Gastroesophageal sphincter (tissue), 3 donors: ENCODE results near the gene HSPA1A.

Source experiments
- EP300 ChIP-seq: sonication (generic); formaldehyde crosslinking; IDR thresholded peaks from one replicate; pipeline ENCODE4 v1.6.1; 2017; ENCODE audit warnings: antibody characterized with exemption, mild to moderate bottlenecking
- POLR2A ChIP-seq, 2 donors: fragments of 450-650 bp; IDR thresholded peaks; one replicate each; pipeline ENCODE4 v1.6.1; 2017; ENCODE audit warnings: antibody characterized with exemption in 2 of 2, mild to moderate bottlenecking in 2 of 2, moderate library complexity in 1 of 2
- TF ChIP-seq, protein P1 (sequence below), 4 experiments: fragments of 200-600 bp in 2 of 4; fragments of 450-650 bp in 2 of 4; sonication (generic) in 1 of 4; IDR thresholded peaks; one replicate each; pipeline ENCODE4 v1.5.1; 2017 to 2019; ENCODE audit warnings: antibody characterized with exemption in 4 of 4, mild to moderate bottlenecking in 2 of 4, moderate library complexity in 2 of 4

DNA sequence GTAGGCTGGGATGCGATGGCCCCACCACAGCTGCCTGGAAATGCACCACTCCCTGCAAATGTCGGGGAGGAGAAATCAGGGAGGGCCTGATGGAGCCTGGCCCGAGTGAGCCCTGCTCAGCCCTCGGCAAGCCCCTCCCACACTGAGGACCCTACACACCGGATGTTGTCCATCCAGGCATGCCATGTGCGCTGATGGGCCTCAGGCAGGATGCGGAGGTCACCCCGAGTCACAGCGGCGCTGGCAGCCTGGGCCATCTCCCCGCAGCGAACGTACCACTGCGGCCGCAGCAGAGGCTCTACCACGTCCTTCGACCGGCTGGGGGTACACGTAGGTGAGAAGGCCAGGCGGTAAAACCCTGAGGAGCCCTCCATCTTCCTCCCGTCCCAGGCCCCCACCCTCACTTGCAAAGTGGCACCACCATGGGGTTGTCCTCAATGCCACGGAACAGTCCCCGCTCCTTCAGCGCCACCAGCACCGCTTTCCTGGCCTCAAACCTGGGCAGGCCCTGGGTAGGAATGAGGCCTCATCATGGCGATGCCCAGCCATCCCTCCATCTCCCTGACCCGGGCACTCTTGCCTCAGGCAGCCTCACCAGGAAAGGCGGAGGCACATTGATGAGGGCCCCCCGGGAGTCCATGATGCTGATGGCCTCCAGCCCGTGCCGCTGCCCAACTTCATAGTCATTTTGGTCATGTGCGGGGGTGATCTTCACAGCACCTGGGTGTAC, 33.1 kb upstream of the HSPA1A start:
- no peak for TF ChIP-seq POLR2A (IDR thresholded peaks at IDR 0.05)
- TF ChIP-seq, protein P1, sequence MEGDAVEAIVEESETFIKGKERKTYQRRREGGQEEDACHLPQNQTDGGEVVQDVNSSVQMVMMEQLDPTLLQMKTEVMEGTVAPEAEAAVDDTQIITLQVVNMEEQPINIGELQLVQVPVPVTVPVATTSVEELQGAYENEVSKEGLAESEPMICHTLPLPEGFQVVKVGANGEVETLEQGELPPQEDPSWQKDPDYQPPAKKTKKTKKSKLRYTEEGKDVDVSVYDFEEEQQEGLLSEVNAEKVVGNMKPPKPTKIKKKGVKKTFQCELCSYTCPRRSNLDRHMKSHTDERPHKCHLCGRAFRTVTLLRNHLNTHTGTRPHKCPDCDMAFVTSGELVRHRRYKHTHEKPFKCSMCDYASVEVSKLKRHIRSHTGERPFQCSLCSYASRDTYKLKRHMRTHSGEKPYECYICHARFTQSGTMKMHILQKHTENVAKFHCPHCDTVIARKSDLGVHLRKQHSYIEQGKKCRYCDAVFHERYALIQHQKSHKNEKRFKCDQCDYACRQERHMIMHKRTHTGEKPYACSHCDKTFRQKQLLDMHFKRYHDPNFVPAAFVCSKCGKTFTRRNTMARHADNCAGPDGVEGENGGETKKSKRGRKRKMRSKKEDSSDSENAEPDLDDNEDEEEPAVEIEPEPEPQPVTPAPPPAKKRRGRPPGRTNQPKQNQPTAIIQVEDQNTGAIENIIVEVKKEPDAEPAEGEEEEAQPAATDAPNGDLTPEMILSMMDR (IDR thresholded peaks at IDR 0.05) = no peak
- no peak for TF ChIP-seq EP300
